AG20443 (cell line): ENCODE data around the gene CAPN7.
A peak's percentile ranks its signal among the peaks of the same experiment; 100 is the strongest.

Experiments used
- DNase-seq: peaks from one replicate; pipeline ENCODE4 v3.0.0; 2012; ENCODE audit warnings: low spot score, mixed read lengths

CAPN7 gene

GRCh38 chr3:15276028-15276724, 70.1 kb downstream of the CAPN7 start:
- peak; percentile 31 for DNase-seq

- DNase-seq = no peak
These were observed 71.9 kb downstream of the CAPN7 start for GRCh38 chr3:15277861-15278500.

GRCh38 chr3:15279205-15279604, 73.2 kb downstream of the CAPN7 start:
- no peak for DNase-seq

- no peak for DNase-seq
These were observed 73.8 kb downstream of the CAPN7 start for GRCh38 chr3:15279671-15280402.

GRCh38 chr3:15280853-15281532, 74.9 kb downstream of the CAPN7 start:
- no peak for DNase-seq

- DNase-seq = no peak
These were observed 75.8 kb downstream of the CAPN7 start for GRCh38 chr3:15281817-15282216.

GRCh38 chr3:15283702-15284101, 77.7 kb downstream of the CAPN7 start:
- no peak for DNase-seq

- no peak for DNase-seq
These were observed 78.3 kb downstream of the CAPN7 start for GRCh38 chr3:15284121-15284889.

GRCh38 chr3:15286022-15286421, 80.0 kb downstream of the CAPN7 start:
- no peak for DNase-seq

- peak; percentile 82 for DNase-seq
These were observed 81.7 kb downstream of the CAPN7 start for GRCh38 chr3:15287565-15288330.

- DNase-seq = no peak
These were observed 82.4 kb downstream of the CAPN7 start for GRCh38 chr3:15288331-15289035.

- no peak for DNase-seq
These were observed 83.6 kb downstream of the CAPN7 start for GRCh38 chr3:15289661-15290060.

- DNase-seq = no peak
These were observed 84.7 kb downstream of the CAPN7 start for GRCh38 chr3:15290736-15291135.

- no peak for DNase-seq
These were observed 85.8 kb downstream of the CAPN7 start for GRCh38 chr3:15291589-15292541.

GRCh38 chr3:15292765-15293522, 86.9 kb downstream of the CAPN7 start:
- no peak for DNase-seq

- DNase-seq = no peak
These were observed 88.9 kb downstream of the CAPN7 start for GRCh38 chr3:15294929-15295328.

- DNase-seq = peak; percentile 71
These were observed 89.5 kb downstream of the CAPN7 start for GRCh38 chr3:15295506-15295905.

- DNase-seq = no peak
These were observed 91.7 kb downstream of the CAPN7 start for GRCh38 chr3:15297608-15298350.
